NCI-H226 (cell line): Measurements from ENCODE around the gene UGT1A10.

Experiments
- DNase-seq: peaks from one replicate; pipeline ENCODE4 v3.0.0-alpha.2; 2015

The UGT1A10 gene

GRCh38 chr2:233811732-233812131 lies 175.5 kb downstream of the UGT1A10 start:
- no peak for DNase-seq

- no peak for DNase-seq
These were observed 177.2 kb downstream of the UGT1A10 start for GRCh38 chr2:233813236-233814055.

DNA sequence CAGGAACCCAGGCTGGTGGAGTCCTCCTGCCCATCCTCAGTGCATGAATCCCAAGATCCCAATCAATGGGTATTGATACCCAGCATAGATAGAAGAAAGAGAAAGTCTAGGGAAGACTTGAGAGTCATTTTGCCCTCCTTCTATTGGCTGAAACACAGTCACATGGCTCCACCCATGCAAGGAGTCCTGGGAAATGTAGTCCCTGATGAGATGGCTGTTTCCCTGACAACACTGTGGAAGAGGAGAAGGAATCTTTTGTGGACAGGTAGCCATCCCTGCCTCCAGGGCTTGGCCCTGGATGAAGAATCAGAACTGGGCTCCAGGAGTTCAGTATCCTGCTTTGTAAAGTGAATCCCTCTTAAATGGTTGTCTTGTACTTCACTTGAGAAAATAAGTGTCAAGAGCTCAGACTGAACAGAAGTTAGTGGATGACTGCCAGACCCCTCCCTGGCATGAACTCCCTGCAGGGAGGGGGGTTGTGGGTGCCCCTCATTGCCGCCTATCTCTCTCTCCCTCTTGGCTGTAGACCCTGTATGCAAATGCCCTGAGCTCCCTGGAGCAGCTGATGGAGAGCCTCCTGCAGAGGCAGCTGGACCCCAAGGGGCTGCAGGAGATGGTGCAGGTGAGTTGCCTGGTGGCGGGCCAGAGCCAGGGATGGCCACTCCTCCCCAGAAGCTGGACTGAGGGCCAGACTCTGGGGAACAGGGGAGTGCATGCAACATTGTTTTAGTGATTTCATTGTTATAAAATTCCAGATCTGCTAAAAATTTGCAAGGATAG lies 178.0 kb downstream of the UGT1A10 start:
- no peak for DNase-seq

GRCh38 chr2:233815861-233816260 lies 179.6 kb downstream of the UGT1A10 start:
- DNase-seq = no peak

DNA sequence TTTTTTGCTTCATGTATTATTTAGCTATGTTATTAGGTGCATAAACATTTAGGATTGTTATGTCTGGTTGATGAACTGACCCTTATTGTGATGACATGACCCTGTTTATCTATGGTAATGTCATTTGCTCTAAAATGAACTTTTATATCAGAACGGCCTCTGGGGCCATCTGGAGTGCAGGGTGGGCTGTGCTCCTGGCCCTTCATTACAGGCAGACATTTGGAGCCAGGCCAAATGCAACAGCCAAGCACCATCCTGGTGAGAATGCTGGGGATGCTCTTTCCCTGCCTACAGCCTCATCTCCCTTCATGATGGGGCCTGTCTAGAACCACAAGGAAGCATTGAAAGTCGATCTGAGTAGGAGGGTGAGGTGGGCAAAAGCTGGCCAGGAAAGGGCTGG lies 180.1 kb downstream of the UGT1A10 start:
- DNase-seq = no peak

DNA sequence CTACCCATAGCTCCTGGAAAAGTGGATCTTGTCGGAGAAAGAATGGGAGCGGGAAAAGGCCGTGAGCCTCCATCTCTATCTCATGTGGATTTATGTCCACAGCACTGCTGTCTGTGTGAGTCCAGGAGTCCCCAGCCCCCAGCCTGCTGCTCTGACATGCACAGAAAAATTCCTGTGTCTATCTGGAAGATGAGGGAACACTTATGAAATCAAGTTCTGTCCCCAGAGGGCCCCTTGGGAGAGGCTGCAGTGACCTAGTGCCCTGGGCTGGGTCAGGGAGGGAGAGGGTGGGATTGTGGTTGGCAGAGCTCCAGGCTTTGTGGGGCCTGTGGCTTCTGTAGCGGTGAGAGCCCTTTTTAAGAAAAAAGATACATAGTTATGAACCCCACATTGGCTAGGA lies 180.5 kb downstream of the UGT1A10 start:
- no peak for DNase-seq

DNA sequence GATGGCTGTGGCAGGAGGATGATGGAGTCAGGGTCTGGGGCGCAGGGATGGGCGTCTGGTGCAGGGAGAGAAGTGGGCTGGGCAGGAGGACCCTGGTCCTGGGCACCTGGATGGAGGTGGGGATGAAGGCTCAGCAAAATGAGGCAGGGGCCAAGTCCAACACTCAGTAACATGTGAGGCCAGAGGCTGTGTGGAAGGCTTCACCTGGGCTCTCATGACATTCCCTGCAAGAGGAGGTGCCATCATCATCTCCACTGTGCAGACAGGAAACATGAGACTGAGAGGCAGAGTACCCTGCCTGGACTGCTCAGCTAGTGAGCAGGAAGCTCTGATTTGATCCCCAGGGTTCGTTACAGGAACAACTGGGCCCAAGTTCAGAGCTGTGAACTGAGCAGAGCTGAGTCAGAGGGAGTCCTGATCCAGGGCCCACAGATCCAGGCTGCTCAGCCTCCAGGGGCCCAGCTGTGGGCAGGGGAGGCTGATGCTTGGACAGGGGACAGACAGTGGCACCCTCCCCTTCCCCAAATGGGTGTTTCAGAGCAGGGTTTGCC lies 181.2 kb downstream of the UGT1A10 start:
- DNase-seq = no peak

DNA sequence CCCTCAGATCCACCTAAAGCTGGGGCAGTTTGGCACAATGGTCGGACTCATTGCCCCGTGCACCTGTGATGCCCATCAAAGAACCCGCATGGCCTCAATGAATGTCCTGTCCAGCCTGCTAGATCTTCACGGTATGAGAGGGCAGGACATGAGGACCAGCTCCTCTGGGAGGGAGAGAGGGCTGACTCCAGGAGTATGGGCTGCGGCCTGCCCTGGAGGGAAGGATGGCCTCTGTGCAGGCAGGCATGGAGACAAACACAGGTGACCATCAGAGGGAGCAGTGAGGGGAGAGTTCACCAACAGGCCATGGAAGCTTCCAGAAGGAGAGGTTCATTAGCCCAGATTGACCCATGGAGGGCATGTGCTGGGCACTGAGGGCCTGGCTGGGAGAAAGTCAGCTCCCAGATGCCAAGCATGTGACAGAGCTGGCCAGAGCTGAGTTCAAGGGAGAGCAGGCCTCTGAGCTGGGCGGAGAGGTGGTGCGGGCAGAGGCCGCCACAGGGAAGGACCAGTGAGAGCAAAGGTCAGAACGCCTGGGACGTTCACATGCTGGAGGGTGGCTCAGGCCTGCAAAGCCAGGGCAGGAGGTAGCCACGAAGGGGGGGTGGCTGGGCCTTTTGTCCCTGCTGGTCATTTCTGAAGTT lies 181.9 kb downstream of the UGT1A10 start:
- DNase-seq = no peak

DNA sequence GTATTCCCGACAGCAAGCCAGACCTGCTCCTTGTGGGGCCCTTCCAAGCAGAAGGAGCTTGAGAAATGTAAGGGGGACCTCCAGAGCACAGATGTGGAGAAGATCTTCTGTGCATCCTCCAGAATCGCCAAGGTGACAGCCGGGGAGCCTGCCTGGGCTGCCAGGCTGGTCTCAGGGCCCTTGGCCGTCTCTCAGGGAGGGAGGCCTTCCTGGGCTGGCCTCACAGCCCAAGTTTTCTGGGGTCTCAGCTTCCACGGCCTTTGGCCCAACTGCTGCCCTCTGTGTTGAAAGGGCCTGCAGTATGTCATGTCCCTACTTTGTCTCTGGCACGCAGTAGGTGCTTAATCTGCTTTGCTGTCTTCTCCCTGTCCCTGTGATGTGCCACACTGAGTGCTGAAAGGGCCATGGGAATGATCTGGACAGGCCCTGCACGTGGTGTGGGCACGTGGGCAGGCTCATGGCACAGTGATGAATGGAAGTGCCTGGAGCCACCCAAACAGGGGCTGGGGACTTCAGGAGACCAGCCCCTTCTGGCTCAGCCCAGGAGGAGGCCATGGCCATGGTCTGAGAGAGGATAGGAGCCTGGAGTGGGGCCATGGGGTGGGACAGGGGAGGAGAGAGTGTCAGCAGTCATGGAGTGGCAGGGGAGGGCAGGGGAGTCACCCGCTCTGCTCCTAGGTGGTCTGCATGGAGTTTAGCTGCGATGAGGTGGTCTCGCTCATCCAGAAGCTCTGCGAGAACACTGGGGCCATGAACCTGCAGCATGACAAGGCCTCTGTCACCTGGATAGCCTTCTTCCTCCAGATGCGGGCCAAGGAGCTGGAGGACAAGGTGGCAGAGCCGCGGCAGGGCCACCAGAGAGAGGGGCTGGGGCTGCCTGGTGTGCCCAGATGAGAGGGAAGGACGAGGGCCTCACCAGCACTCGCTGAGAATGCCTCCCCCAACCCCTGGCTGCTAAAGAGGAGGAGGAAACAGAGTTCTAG lies 182.7 kb downstream of the UGT1A10 start:
- DNase-seq = no peak

GRCh38 chr2:233819884-233820773 lies 183.9 kb downstream of the UGT1A10 start:
- DNase-seq = no peak

DNA sequence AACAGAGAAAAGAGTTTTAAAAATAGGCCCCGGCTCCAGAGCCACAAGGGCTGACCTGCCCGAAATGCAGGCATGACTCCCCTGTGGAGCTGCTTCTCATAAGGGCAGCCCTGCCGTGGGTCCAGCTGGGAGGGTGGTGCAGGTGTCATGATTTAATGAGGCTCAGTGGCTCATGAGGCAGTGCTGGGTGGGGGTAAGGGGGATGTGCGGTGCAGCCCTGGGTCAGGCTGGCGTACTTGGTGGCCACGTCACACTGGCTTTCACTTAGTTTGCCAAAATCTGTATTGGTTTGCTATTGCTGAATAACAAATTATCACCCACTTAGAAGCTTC lies 184.5 kb downstream of the UGT1A10 start:
- no peak for DNase-seq

DNA sequence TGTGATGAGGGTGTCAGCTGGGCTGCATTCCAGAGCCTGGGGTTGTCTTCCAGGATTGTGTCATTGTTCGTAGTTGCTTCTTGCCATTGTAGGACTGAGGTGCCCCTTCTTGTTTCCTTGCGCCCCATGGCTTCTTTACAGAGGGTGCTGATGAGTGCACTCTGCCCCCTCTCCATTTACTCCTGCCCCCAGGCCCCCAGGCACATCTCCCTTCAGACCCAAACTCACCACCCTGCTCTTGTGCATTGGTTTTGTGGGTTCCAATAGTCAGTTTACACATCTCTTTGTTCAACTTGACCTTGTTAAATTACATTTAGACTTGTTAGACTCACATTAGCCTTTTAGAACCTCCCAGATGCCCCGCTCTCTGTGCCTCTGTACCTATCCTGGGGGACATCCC lies 184.9 kb downstream of the UGT1A10 start:
- DNase-seq = no peak

DNA sequence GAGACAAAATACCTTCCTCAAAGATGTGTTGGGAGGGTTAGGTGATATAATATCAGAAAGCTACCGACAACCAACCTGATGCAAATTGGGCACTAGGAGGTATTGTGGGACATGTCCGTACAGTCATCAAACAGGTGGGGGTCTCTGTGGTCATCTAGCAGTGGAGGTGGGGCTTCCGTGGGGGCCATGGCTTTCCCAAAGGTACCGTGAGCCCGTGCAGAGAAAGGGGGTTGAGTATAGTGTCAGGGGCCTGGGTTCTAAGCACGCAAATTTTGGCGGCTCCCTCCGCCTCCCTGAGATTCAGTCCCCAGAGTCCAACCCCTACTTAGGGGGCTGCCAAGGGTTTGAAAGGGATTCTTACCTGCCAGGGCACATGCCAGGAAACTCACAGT lies 185.5 kb downstream of the UGT1A10 start:
- no peak for DNase-seq

DNA sequence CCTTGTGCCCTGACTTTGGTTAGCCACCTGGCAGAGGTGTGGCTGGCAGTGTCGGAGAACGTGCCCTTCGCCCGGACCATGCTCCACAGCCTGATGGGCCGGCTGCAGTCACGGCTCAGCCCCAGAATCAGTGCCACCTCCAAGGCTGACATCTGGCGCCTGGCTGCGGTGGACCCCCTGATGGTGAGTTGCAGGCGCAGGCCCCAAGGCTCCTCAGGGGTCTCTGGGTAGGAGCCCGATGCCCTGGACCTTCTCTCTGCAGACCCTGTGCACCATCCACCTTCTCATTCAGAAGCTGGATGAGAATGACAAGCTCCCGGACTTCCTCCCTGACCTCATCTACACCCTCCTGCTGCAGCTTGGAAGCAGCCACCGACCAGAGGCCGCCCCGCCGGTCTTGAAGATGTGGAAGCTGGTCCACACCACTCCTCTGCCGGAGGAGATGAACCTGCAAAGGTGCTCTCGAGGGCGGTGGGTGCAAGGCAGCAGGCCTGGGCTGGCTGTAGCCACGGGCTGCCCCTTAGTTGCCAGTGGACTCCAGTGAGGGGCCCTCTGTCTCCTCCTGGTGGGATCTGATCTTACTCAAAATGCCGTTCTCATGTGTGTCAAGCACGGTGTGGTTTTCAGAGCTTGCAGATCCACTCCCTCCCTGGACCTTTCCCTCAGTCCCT lies 186.0 kb downstream of the UGT1A10 start:
- DNase-seq = no peak
